Measurements from ENCODE around the gene KY. TPM values are rescaled to one million over a fixed set of nuclear protein-coding genes. Genes with fewer than 3 reads are reported as not detected.

The KY gene
- 0.56 and 0.96 TPM in 2 replicates for total RNA-seq

GRCh38 chr3:134650431-134651346, at the start of gene KY:
Gene KY, minus strand, starts transcription at chr3:134651022. Its CDS starts 62 bp downstream, at chr3:134650960.

Other genes with a start within 250 kb of the KY start
- gene ANAPC13, start 165.0 kb downstream of the KY start, total RNA-seq: 122 and 140 TPM in 2 replicates
- gene CEP63, start 165.0 kb downstream of the KY start, total RNA-seq: 19.0 and 22.6 TPM in 2 replicates
- 0.56 and 1.5 TPM in 2 replicates for gene EPHB1, start 144.2 kb upstream of the KY start, total RNA-seq